Astrocyte (in vitro differentiated cells and primary cell): ENCODE measurements around the gene PPP1R14C. TPM values are rescaled to one million over a fixed set of nuclear protein-coding genes. Genes with fewer than 3 reads are reported as not detected.

ENCODE experiments used
- DNase-seq: peaks from one replicate; pipeline ENCODE4 v3.0.0-alpha.2; 2010; ENCODE audit warnings: low read depth
- FAIRE-seq: peaks from 2 replicates; lab custom pipeline; 2011; peaks lifted over from hg19 to GRCh38; lab: Jason Lieb, UNC
- H2AFZ ChIP-seq: 2 replicates; pipeline ENCODE4 v1.6.0; 2012; ENCODE audit warnings: low read depth, low read length, inconsistent platforms
- H3K27ac ChIP-seq: 2 replicates; pipeline ENCODE4 v1.5.1; 2011; ENCODE audit warnings: low read depth, low read length, inconsistent platforms
- H3K27me3 ChIP-seq: 2 replicates; pipeline ENCODE4 v1.6.0; 2011; ENCODE audit warnings: low read length, inconsistent platforms; ENCODE audit not compliant: insufficient read depth
- H3K36me3 ChIP-seq: 2 replicates; pipeline ENCODE4 v1.5.1; 2011; ENCODE audit warnings: low read length, inconsistent platforms; ENCODE audit not compliant: insufficient read depth
- H3K4me1 ChIP-seq: 2 replicates; pipeline ENCODE4 v1.5.1; 2011; ENCODE audit warnings: low read length, inconsistent platforms; ENCODE audit not compliant: insufficient read depth
- H3K4me2 ChIP-seq: 2 replicates; pipeline ENCODE4 v1.6.0; 2012; ENCODE audit warnings: low read length, inconsistent platforms
- H3K4me3 ChIP-seq: 2 replicates; pipeline ENCODE4 v1.5.1; 2011; ENCODE audit warnings: low read depth, mild to moderate bottlenecking, low read length, inconsistent platforms; ENCODE audit not compliant: insufficient read depth
- H3K79me2 ChIP-seq: 2 replicates; pipeline ENCODE4 v1.6.0; 2012; ENCODE audit warnings: mild to moderate bottlenecking, low read length, inconsistent platforms; ENCODE audit not compliant: insufficient read depth
- H3K9ac ChIP-seq: 2 replicates; pipeline ENCODE4 v1.6.0; 2012; ENCODE audit warnings: mild to moderate bottlenecking, low read length, inconsistent platforms
- H3K9me3 ChIP-seq: 2 replicates; pipeline ENCODE4 v1.5.1; 2012; ENCODE audit warnings: low read depth, mild to moderate bottlenecking, low read length, inconsistent platforms; ENCODE audit not compliant: insufficient read depth
- H4K20me1 ChIP-seq: 2 replicates; pipeline ENCODE4 v1.6.0; 2012; ENCODE audit warnings: low read length, inconsistent platforms; ENCODE audit not compliant: insufficient read depth
- H3K27ac Mint-ChIP-seq: one replicate; pipeline ENCODE4 v1.8.0; 2021; ENCODE audit warnings: mild to moderate bottlenecking, mixed read lengths; ENCODE audit not compliant: unreplicated experiment
- H3K27me3 Mint-ChIP-seq: one replicate; pipeline ENCODE4 v1.8.0; 2021; ENCODE audit warnings: low read depth, mixed read lengths; ENCODE audit not compliant: unreplicated experiment
- H3K36me3 Mint-ChIP-seq: one replicate; pipeline ENCODE4 v1.8.0; 2021; ENCODE audit warnings: low read depth, mixed read lengths; ENCODE audit not compliant: unreplicated experiment
- H3K4me1 Mint-ChIP-seq: one replicate; pipeline ENCODE4 v1.8.0; 2021; ENCODE audit warnings: low read depth, mixed read lengths; ENCODE audit not compliant: unreplicated experiment
- H3K4me3 Mint-ChIP-seq: one replicate; pipeline ENCODE4 v1.8.0; 2021; ENCODE audit warnings: mild to moderate bottlenecking, moderate library complexity, mixed read lengths; ENCODE audit not compliant: unreplicated experiment
- H3K9me3 Mint-ChIP-seq: one replicate; pipeline ENCODE4 v1.8.0; 2021; ENCODE audit warnings: mild to moderate bottlenecking, mixed read lengths; ENCODE audit not compliant: unreplicated experiment
- CTCF ChIP-seq: IDR thresholded peaks from 2 replicates; pipeline ENCODE4 v1.5.1; 2011; ENCODE audit warnings: low read depth, mild to moderate bottlenecking, inconsistent platforms, low read length, moderate library complexity; ENCODE audit not compliant: insufficient read depth
- EZH2 ChIP-seq: IDR thresholded peaks from 2 replicates; pipeline ENCODE4 v1.6.1; 2012; ENCODE audit warnings: mild to moderate bottlenecking, low read length, inconsistent platforms; ENCODE audit not compliant: insufficient read depth
- total RNA-seq: library from RNA; stranded (reverse); gene quantifications from 2 replicates; pipeline ENCODE4 v1.2.1, GENCODE V29; 2021

PPP1R14C gene
- total RNA-seq, 1 donor from 2014 or later, result 3.9 TPM

DNA sequence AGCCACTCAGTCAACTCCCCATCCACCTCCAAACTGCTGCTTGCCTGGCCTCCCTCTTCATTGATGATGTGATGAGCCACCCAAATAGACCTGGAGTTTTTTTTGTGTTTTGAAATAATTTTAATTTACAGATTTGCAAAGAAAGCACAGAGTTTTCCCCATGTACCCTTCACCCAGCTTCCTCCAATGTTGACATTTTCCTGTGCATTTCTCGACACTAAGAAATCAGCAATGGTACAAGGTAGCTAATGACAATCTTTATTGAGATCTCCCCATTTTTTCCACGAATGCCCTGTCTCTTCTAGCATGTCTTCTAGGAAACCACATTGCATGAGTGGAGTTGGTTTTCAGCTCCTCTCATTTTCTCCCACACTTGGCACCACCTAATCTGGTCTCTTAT is 30.1 kb downstream of the PPP1R14C start:
- H3K4me1 Mint-ChIP-seq, result peaks cover 15% of the 10 kb centered on the region
- no peak overlapping the region for H3K27ac Mint-ChIP-seq
- FAIRE-seq (no peak), DNase-seq (no peak)
- no peak overlapping the region for H3K27ac ChIP-seq
- no peak overlapping the region for H3K4me3 Mint-ChIP-seq
- no peak overlapping the region for H3K4me2 ChIP-seq
- H2AFZ ChIP-seq, result no peak overlapping the region
- no peaks in the 10 kb centered on the region for H3K79me2 ChIP-seq
- H3K4me1 ChIP-seq, result peaks cover 4% of the 10 kb centered on the region
- no peaks in the 10 kb centered on the region for H4K20me1 ChIP-seq
- H3K36me3 Mint-ChIP-seq, result no peaks in the 10 kb centered on the region
- H3K4me3 ChIP-seq, result no peak overlapping the region
- peaks cover 13% of the 10 kb centered on the region for H3K27me3 Mint-ChIP-seq
- H3K27me3 ChIP-seq, result no peaks in the 10 kb centered on the region
- no peaks in the 10 kb centered on the region for H3K9me3 ChIP-seq
- TF ChIP-seq CTCF, result no peak
- no peak for TF ChIP-seq EZH2
- no peak overlapping the region for H3K9ac ChIP-seq
- H3K9me3 Mint-ChIP-seq, result peaks cover 1% of the 10 kb centered on the region
- H3K36me3 ChIP-seq, result no peaks in the 10 kb centered on the region

DNA sequence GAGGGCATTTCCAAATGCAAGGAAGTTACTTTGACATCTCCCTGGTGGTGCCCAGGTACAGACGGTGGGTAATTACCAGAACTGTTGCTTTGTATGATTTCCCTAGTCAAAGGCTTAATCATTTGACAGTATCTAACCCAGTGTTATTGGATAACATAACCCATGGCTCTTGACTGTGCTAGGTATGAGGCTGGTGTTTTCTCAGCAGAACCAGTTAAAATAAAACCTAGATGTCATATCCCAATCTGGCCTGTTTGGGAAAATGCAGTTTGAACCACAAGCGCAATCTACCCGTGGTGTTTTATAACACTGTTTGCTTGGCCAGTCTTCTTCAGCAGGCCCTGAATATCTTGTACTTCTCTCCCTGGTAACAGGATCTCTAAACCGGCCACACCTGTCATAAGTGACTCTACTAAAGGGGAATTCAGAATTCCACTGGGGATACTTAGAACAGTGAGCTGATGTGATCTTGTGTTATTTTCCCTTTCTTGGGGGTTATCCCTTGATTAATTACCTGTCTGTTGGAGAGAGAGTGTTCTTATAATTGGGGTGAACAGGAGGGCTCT is 32.8 kb downstream of the PPP1R14C start:
- H3K4me3 Mint-ChIP-seq, result no peak overlapping the region
- Histone ChIP-seq H3K4me1 (peaks cover 4% of the 10 kb centered on the region), H3K27ac (no peak overlapping the region), H3K9me3 (no peaks in the 10 kb centered on the region), H3K27me3 (no peaks in the 10 kb centered on the region), H3K4me3 (no peak overlapping the region), H3K79me2 (no peaks in the 10 kb centered on the region), H3K9ac (no peak overlapping the region), H3K36me3 (no peaks in the 10 kb centered on the region), H3K4me2 (no peak overlapping the region), H4K20me1 (no peaks in the 10 kb centered on the region), H2AFZ (no peak overlapping the region)
- TF ChIP-seq CTCF, result no peak
- TF ChIP-seq EZH2, result no peak
- peaks cover 11% of the 10 kb centered on the region for H3K27me3 Mint-ChIP-seq
- H3K4me1 Mint-ChIP-seq, result peaks cover 17% of the 10 kb centered on the region
- H3K36me3 Mint-ChIP-seq, result no peaks in the 10 kb centered on the region
- H3K9me3 Mint-ChIP-seq, result peaks cover 1% of the 10 kb centered on the region
- H3K27ac Mint-ChIP-seq, result no peak overlapping the region
- FAIRE-seq (no peak), DNase-seq (no peak)

DNA sequence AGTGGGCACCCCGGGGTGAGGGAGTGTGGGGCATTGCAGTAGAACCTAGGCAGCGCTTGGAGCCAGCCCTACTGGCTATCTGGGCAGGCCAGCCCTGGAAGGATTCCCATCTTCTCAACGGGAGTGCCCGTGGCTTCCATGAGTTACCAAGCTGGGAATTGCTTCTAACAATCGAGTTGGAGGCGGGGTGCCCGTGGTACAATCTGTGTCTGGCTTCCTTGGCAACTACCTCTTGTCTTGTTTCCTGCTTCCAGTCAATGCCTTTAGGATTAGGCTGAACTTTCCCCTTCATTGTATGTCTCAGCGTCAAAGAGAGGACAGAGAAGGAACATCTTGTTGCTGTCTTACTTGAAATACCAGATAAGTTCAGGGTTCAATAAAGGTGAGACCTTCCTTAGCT is 33.3 kb downstream of the PPP1R14C start:
- Histone ChIP-seq H4K20me1 (no peaks in the 10 kb centered on the region), H3K27me3 (no peaks in the 10 kb centered on the region), H3K4me1 (peaks cover 4% of the 10 kb centered on the region), H3K27ac (no peak overlapping the region), H3K36me3 (no peaks in the 10 kb centered on the region), H3K79me2 (no peaks in the 10 kb centered on the region), H3K9me3 (no peaks in the 10 kb centered on the region), H3K4me3 (no peak overlapping the region), H3K9ac (no peak overlapping the region), H2AFZ (no peak overlapping the region), H3K4me2 (no peak overlapping the region)
- Mint-ChIP-seq H3K36me3 (no peaks in the 10 kb centered on the region), H3K27ac (no peak overlapping the region), H3K27me3 (peaks cover 11% of the 10 kb centered on the region), H3K9me3 (peaks cover 1% of the 10 kb centered on the region), H3K4me1 (peaks cover 19% of the 10 kb centered on the region), H3K4me3 (no peak overlapping the region)
- DNase-seq, result no peak
- FAIRE-seq, result no peak
- TF ChIP-seq EZH2 (no peak), CTCF (no peak)
